Transverse colon (tissue), 4 donors: ENCODE results near the gene LRP1-AS. TPM values are rescaled to one million over a fixed set of nuclear protein-coding genes. Genes with fewer than 3 reads are reported as not detected.

Source experiments
- DNase-seq: peaks from one replicate; pipeline ENCODE4 v3.0.0-alpha.2; 2019
- H3K27ac ChIP-seq, 4 donors: fragments of 200-600 bp; sonication (generic); 2 replicates each; pipeline ENCODE4 v1.5.1; 2016 to 2018; ENCODE audit warnings: inconsistent platforms in 4 of 4
- H3K27me3 ChIP-seq: fragments of 200-600 bp; sonication (generic); 2 replicates; pipeline ENCODE4 v1.5.1; 2017; ENCODE audit warnings: inconsistent platforms
- H3K36me3 ChIP-seq, 4 donors: fragments of 200-600 bp; sonication (generic); 2 replicates each; pipeline ENCODE4 v1.5.1; 2017 to 2019; ENCODE audit warnings: inconsistent platforms in 4 of 4
- H3K4me1 ChIP-seq, 4 donors: fragments of 200-600 bp; sonication (generic); 2 replicates each; pipeline ENCODE4 v1.5.1; 2017 to 2020; ENCODE audit warnings: inconsistent platforms in 4 of 4
- H3K4me3 ChIP-seq, 4 donors: fragments of 200-600 bp; sonication (generic); 1 replicate in 1 of 4; 2 replicates in 3 of 4; pipeline versions ENCODE4 v1.5.1 to v1.6.1; 2017 to 2019; ENCODE audit warnings: inconsistent platforms in 4 of 4
- H3K9me3 ChIP-seq, 2 donors: fragments of 200-600 bp; sonication (generic); 2 replicates each; pipeline ENCODE4 v1.5.1; 2017 to 2019; ENCODE audit warnings: inconsistent platforms in 2 of 2
- EP300 ChIP-seq: sonication (generic); formaldehyde crosslinking; IDR thresholded peaks from one replicate; pipeline ENCODE4 v1.6.1; 2017; ENCODE audit warnings: antibody characterized with exemption, low read depth
- POLR2A ChIP-seq: fragments of 450-650 bp; IDR thresholded peaks from one replicate; pipeline ENCODE4 v1.6.1; 2016; ENCODE audit warnings: antibody characterized with exemption, mild to moderate bottlenecking, moderate library complexity
- POLR2AphosphoS5 ChIP-seq, 3 donors: sonication (generic); formaldehyde crosslinking; IDR thresholded peaks; one replicate each; pipeline ENCODE4 v1.6.1; 2016; ENCODE audit warnings: antibody characterized with exemption in 3 of 3
- WGBS, 2 donors: methylation state at CpG; one replicate each; pipeline ENCODE4 v1.1.5; 2018; ENCODE audit warnings: low coverage in 1 of 2; 5-methylcytosine and 5-hydroxymethylcytosine counted together
- in situ Hi-C, 4 donors: fragments of 200-750 bp; cut with MboI; loops; one replicate each; pipeline versions ENCODE4 v1.15.0 to v1.15.1; 2017; ENCODE audit warnings: low sequenced_read_pairs in 3 of 4, low pct_ligation_motif_present in 1 of 4, low pct_unique_long_range_greater_than_20kb in 1 of 4
- intact Hi-C: fragments of 100-400 bp; cut with DNase I; formaldehyde crosslinking; loops from one replicate; pipeline ENCODE4 v1.15.1; 2023; ENCODE audit warnings: low total_unique reads
- total RNA-seq, 4 donors: library from RNA; depleted of rRNA; stranded (reverse); fragments of >200 nt; gene quantifications; one replicate each; pipeline ENCODE4 v1.1.0, GENCODE V29; 2016
- TF ChIP-seq, protein P1 (sequence below), 5 experiments: fragments of 200-600 bp in 3 of 5; fragments of 450-650 bp in 2 of 5; sonication (generic) in 3 of 5; IDR thresholded peaks; 1 replicate in 2 of 5; 2 replicates in 3 of 5; pipeline ENCODE4 v1.5.1; 2016 to 2017; ENCODE audit warnings: antibody characterized with exemption in 5 of 5, inconsistent platforms in 3 of 5, mild to moderate bottlenecking in 2 of 5, moderate library complexity in 1 of 5

LRP1-AS gene
- total RNA-seq, 4 donors from 2014 or later: not detected

DNA sequence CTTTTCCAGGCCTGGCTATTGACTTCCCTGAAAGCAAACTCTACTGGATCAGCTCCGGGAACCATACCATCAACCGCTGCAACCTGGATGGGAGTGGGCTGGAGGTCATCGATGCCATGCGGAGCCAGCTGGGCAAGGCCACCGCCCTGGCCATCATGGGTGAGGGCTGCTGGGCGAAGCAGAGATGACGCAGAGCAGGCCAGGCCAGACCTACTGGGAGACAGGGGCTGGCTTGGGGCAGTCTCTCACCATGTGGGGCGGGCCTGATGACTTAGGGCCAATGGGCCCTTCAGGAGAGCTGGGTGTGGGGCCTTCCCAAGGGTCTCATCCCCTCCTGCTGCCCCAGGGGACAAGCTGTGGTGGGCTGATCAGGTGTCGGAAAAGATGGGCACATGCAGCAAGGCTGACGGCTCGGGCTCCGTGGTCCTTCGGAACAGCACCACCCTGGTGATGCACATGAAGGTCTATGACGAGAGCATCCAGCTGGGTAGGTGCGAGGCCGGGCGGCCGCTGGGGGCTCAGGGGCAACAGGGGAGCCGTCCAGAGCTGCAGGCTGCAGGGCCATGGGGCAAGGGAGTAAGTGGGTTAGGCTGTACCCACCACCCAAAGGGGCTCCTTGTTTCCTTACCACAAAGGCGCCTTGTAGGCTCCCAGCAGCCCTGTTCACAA is 33.0 kb upstream of the LRP1-AS start:
- no peak for DNase-seq
- H3K36me3 ChIP-seq: peaks cover 0 to 29% (median 11%) of the 10 kb centered on the region in 4 donors
- no peak overlapping the region for H3K27ac ChIP-seq
- TF ChIP-seq EP300 (no peak), POLR2AphosphoS5 (IDR thresholded peaks at IDR 0.05) (no peak), POLR2A (no peak)
- TF ChIP-seq, protein P1, sequence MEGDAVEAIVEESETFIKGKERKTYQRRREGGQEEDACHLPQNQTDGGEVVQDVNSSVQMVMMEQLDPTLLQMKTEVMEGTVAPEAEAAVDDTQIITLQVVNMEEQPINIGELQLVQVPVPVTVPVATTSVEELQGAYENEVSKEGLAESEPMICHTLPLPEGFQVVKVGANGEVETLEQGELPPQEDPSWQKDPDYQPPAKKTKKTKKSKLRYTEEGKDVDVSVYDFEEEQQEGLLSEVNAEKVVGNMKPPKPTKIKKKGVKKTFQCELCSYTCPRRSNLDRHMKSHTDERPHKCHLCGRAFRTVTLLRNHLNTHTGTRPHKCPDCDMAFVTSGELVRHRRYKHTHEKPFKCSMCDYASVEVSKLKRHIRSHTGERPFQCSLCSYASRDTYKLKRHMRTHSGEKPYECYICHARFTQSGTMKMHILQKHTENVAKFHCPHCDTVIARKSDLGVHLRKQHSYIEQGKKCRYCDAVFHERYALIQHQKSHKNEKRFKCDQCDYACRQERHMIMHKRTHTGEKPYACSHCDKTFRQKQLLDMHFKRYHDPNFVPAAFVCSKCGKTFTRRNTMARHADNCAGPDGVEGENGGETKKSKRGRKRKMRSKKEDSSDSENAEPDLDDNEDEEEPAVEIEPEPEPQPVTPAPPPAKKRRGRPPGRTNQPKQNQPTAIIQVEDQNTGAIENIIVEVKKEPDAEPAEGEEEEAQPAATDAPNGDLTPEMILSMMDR (IDR thresholded peaks at IDR 0.05): no peak
- H3K4me1 ChIP-seq: peaks cover 0 to under 1% (median 0%) of the 10 kb centered on the region in 4 donors
- no peaks in the 10 kb centered on the region for H3K27me3 ChIP-seq
- no peak overlapping the region for H3K4me3 ChIP-seq
- in situ Hi-C loops: loop anchor here in 3 of 4 donors (5.0 to 25.0 kb wide), 2 partner anchors 58 to 418 kb away; partner anchors contain the start of genes HSD17B6 (in 1 of the 3) and PRIM1 (in 1 of the 3)
- 90% methylated on average over 18 of the region's 20 CpGs; no CpG with 5 or more reads in 1 of the 2 donors for WGBS, 2 donors
- no peaks in the 10 kb centered on the region for H3K9me3 ChIP-seq
- intact Hi-C loops: loop anchor here (5.0 to 10.0 kb wide), 2 partner anchors 113 to 176 kb away; partner anchors contain the start of gene ZBTB39

DNA sequence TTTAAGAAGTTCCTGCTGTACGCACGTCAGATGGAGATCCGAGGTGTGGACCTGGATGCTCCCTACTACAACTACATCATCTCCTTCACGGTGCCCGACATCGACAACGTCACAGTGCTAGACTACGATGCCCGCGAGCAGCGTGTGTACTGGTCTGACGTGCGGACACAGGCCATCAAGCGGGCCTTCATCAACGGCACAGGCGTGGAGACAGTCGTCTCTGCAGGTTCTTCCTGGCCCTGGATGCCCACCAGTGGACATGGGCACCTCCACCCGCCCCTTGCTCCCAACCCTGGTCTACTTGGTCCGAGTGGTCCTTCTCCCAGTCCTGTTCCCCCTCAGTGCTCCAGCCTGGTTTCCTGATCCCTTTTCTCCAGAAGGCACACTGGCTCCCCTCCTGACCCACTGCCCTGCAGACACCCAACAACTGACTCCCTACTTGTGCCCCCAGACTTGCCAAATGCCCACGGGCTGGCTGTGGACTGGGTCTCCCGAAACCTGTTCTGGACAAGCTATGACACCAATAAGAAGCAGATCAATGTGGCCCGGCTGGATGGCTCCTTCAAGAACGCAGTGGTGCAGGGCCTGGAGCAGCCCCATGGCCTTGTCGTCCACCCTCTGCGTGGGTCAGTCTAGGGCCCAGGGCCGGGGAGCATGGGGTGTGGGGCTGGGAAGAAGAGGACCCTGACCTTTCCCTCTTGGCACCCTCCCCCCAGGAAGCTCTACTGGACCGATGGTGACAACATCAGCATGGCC is 32.1 kb upstream of the LRP1-AS start:
- Histone ChIP-seq H3K4me3 (no peak overlapping the region), H3K27ac (no peak overlapping the region), H3K27me3 (no peaks in the 10 kb centered on the region), H3K36me3 (peaks cover 0 to 28% (median 8%) of the 10 kb centered on the region in 4 donors), H3K9me3 (no peaks in the 10 kb centered on the region), H3K4me1 (peaks cover 0 to 7% (median 0%) of the 10 kb centered on the region in 4 donors)
- WGBS, 2 donors: 89% methylated on average over 27 of the region's 27 CpGs; no CpG with 5 or more reads in 1 of the 2 donors
- DNase-seq: no peak
- no peak for TF ChIP-seq EP300
- TF ChIP-seq, protein P1 (IDR thresholded peaks at IDR 0.05): no peak
- no peak for TF ChIP-seq POLR2AphosphoS5 (IDR thresholded peaks at IDR 0.05)
- TF ChIP-seq POLR2A: no peak
- intact Hi-C loops: loop anchor here (5.0 to 10.0 kb wide), 2 partner anchors 112 to 175 kb away; partner anchors contain the start of gene ZBTB39
- in situ Hi-C loops: loop anchor here (5.0 to 25.0 kb wide), 3 partner anchors 57 to 417 kb away; partner anchors contain the start of genes HSD17B6 (in 1 of the 4), PRIM1 (in 1 of the 4) and TAC3 (in 1 of the 4)

DNA sequence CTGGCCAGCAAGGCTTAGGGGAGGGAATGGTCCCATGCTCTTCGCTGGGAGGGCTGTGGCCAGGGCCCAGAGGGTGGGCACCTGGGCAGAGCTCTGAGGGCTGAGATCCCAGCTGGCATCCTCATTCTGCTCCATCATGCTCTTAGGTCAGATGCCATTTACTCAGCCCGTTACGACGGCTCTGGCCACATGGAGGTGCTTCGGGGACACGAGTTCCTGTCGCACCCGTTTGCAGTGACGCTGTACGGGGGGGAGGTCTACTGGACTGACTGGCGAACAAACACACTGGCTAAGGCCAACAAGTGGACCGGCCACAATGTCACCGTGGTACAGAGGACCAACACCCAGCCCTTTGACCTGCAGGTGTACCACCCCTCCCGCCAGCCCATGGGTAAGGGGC is 30.8 kb upstream of the LRP1-AS start:
- no peak overlapping the region for H3K27ac ChIP-seq
- no peak for DNase-seq
- WGBS, 2 donors: 84 to 89% methylated on average over 3 to 14 of the region's 14 CpGs
- TF ChIP-seq EP300 (no peak), POLR2AphosphoS5 (IDR thresholded peaks at IDR 0.05) (no peak), POLR2A (no peak)
- TF ChIP-seq, protein P1 (IDR thresholded peaks at IDR 0.05): no peak
- H3K27me3 ChIP-seq: no peaks in the 10 kb centered on the region
- peaks cover 0 to 7% (median 0%) of the 10 kb centered on the region in 4 donors for H3K4me1 ChIP-seq
- peaks cover 0 to 21% (median 7%) of the 10 kb centered on the region in 4 donors for H3K36me3 ChIP-seq
- intact Hi-C loops (no loop called here), in situ Hi-C loops (loop anchor here in 2 of 4 donors (5.0 to 25.0 kb wide), 3 partner anchors 56 to 416 kb away; partner anchors contain the start of genes HSD17B6 (in 1 of the 2), PRIM1 (in 1 of the 2) and TAC3 (in 1 of the 2))
- no peak overlapping the region for H3K4me3 ChIP-seq
- H3K9me3 ChIP-seq: no peaks in the 10 kb centered on the region

DNA sequence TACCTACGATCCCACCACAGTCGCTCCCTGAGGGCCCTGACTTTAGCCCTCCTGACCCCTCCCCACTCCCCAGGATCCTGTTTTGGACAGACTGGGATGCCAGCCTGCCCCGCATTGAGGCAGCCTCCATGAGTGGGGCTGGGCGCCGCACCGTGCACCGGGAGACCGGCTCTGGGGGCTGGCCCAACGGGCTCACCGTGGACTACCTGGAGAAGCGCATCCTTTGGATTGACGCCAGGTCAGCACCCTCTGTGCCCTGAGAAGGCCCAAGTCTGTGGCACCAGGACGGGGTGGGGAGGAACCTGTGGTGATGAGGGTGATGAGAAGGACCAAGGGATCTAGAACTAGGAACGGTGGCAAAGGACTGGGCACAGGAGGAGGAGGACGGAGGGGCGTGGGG is 29.9 kb upstream of the LRP1-AS start:
- Histone ChIP-seq H3K4me3 (no peak overlapping the region), H3K27ac (no peak overlapping the region), H3K9me3 (no peaks in the 10 kb centered on the region), H3K36me3 (peaks cover 0 to 21% (median 7%) of the 10 kb centered on the region in 4 donors), H3K4me1 (peaks cover 0 to 7% (median 0%) of the 10 kb centered on the region in 4 donors), H3K27me3 (no peaks in the 10 kb centered on the region)
- in situ Hi-C loops (loop anchor here in 2 of 4 donors (5.0 to 25.0 kb wide), 3 partner anchors 55 to 415 kb away; partner anchors contain the start of genes HSD17B6 (in 1 of the 2), PRIM1 (in 1 of the 2) and TAC3 (in 1 of the 2)), intact Hi-C loops (no loop called here)
- no peak for DNase-seq
- WGBS, 2 donors: 82 to 92% methylated on average over 2 to 16 of the region's 16 CpGs
- no peak for TF ChIP-seq EP300
- TF ChIP-seq POLR2AphosphoS5 (IDR thresholded peaks at IDR 0.05): no peak
- TF ChIP-seq, protein P1 (IDR thresholded peaks at IDR 0.05): no peak
- no peak for TF ChIP-seq POLR2A
